SK-MEL-5 (cell line): ENCODE results near the gene TPSAB1. TPM values are rescaled to one million over a fixed set of nuclear protein-coding genes. Genes with fewer than 3 reads are reported as not detected.

ENCODE experiments used
- DNase-seq: peaks from one replicate; pipeline ENCODE4 v3.0.0-alpha.2; 2016; ENCODE audit warnings: low read depth, low spot score
- in situ Hi-C: cut with HindIII; loops from 2 replicates; pipeline ENCODE4 v1.10.0; 2016; ENCODE audit warnings: low sequenced_read_pairs, high pct_unique_total_duplicates, low pct_unique_long_range_greater_than_20kb
- total RNA-seq: library from RNA; depleted of rRNA; stranded (reverse); fragments of >200 nt; shearing (Covaris generic); gene quantifications from 2 replicates; pipeline ENCODE4 v1.2.3, GENCODE V29; 2014

Gene TPSAB1
- total RNA-seq, 1 experiment from 2014 or later, result not detected

DNA sequence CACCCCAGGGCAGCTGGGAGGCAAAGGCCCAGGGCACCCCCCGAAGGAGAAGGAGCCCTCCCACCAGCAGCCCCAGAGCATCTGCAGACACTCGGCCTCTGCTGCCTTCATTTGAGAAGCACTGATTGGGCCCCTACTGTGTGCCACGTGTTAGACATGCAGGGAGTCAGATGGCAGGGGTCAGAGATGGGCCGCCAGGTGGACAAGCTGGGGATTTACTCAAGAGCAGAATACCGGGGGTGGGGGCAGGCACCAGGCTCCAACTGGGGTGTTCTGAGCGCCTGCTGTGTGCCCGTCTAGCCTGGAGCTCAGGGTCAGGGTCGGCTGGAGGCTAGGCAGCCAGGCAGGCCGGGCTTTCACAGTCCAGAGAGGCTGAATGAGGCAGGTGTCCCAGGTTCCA is 34.2 kb upstream of the TPSAB1 start:
- in situ Hi-C loops, result no loop called here
- DNase-seq, result no peak

- in situ Hi-C loops, result no loop called here
- DNase-seq, result no peak
These were observed 33.7 kb upstream of the TPSAB1 start for GRCh38 chr16:1206786-1207185.

- no peak for DNase-seq
- in situ Hi-C loops, result no loop called here
These were observed 32.2 kb upstream of the TPSAB1 start for GRCh38 chr16:1208239-1208830.

DNA sequence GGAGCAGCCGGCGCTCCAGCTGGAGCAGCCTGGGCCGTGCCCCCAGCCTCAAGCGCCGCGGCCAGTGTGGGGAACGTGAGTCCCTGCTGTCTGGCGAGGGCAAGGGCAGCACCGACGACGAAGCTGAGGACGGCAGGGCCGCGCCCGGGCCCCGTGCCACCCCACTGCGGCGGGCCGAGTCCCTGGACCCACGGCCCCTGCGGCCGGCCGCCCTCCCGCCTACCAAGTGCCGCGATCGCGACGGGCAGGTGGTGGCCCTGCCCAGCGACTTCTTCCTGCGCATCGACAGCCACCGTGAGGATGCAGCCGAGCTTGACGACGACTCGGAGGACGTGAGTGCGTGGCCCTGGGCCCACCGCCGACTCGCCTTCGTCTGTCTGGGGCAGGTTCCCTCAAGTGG is 31.4 kb upstream of the TPSAB1 start:
- in situ Hi-C loops, result no loop called here
- DNase-seq, result no peak

GRCh38 chr16:1210461-1210860 is 30.0 kb upstream of the TPSAB1 start:
- in situ Hi-C loops, result no loop called here
- no peak for DNase-seq

- in situ Hi-C loops, result no loop called here
- no peak for DNase-seq
These were observed 28.8 kb upstream of the TPSAB1 start for GRCh38 chr16:1211451-1212268.

GRCh38 chr16:1212616-1213194 is 27.8 kb upstream of the TPSAB1 start:
- in situ Hi-C loops, result no loop called here
- no peak for DNase-seq

GRCh38 chr16:1213231-1213630 is 27.3 kb upstream of the TPSAB1 start:
- DNase-seq, result no peak
- in situ Hi-C loops, result no loop called here

DNA sequence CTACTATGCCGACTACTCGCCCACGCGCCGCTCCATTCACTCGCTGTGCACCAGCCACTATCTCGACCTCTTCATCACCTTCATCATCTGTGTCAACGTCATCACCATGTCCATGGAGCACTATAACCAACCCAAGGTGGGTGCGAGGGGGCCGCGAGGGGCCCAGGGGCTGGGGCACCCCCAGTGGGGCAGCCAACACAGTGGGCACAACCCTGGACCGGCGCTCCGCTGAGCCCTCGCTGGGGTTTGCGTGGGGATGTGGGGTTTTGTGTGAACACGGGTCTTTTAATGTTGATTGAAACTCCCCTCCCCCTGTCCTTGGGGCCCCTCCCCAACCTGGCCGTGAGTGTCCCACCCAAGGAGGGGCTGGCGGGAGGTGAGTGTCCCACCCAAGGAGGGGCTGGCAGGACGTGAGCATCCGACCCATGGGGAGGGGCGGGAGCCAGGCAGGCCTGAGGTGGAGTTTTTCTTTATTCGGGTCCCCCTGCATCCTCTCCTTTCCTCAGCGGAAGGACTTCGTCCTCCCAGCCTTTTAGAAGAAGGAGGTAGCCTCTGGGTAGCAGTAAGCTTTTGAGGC is 26.6 kb upstream of the TPSAB1 start:
- DNase-seq, result no peak
- in situ Hi-C loops, result no loop called here

- no peak for DNase-seq
- in situ Hi-C loops, result no loop called here
These were observed 25.8 kb upstream of the TPSAB1 start for GRCh38 chr16:1214719-1215118.

DNA sequence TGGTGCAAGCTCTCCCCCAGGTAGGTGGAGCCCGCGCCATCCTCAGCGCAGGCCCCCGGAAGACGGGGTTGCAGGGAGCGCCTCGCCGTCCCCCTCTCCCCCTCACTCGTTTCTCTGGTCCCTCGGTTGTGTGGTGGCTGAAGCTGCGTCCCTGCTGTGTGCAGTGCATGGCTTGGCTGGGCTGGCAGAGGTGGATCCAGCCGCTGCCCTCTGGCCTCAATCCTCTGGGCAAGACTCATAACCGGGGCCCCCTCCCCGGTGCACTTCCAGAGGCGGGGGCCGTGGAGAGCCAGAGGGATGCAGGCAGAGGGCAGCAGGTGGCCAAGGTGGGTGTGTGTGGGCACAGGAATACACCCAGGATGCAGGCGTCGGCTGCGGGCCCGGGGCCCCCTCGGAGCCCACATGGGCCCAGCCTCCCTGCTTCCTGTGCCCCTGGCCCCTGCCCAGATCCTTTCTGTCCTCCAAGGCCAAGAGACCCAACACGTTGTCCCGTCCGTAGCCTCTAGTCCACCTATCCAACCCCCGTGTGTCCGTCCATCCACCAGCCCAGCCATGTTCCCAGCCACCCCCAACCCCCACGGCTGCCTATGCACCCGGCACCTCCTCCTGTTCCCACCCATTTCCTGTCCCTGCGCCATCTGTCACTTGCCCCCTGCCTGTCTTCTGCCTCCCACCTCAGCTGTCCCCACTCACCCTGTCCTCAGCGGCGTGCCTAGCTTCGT is 24.8 kb upstream of the TPSAB1 start:
- no peak for DNase-seq
- in situ Hi-C loops, result no loop called here

GRCh38 chr16:1216296-1216619 is 24.2 kb upstream of the TPSAB1 start:
- in situ Hi-C loops, result no loop called here
- no peak for DNase-seq

GRCh38 chr16:1216681-1217400 is 23.7 kb upstream of the TPSAB1 start:
- no peak for DNase-seq
- in situ Hi-C loops, result no loop called here

DNA sequence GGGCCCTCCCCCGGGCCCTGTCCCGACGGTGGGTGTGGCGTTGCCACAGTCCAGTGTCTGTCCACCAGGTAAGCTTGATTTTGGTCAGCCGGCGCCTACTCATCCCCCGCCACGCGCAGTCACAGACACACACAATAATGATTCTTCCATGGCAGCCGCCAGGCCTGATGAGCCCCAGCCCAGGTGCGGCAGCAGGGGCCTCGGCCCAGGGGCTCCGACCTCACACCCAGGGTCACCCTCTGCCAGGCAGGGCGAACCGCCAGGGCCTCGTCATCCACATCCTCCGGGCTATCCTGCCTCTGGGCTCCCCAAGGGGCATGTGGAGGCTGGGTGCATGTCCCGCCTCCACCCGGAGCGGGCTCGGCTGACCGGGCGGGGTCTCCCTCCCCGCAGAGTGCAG is 23.0 kb upstream of the TPSAB1 start:
- in situ Hi-C loops, result no loop called here
- no peak for DNase-seq

DNA sequence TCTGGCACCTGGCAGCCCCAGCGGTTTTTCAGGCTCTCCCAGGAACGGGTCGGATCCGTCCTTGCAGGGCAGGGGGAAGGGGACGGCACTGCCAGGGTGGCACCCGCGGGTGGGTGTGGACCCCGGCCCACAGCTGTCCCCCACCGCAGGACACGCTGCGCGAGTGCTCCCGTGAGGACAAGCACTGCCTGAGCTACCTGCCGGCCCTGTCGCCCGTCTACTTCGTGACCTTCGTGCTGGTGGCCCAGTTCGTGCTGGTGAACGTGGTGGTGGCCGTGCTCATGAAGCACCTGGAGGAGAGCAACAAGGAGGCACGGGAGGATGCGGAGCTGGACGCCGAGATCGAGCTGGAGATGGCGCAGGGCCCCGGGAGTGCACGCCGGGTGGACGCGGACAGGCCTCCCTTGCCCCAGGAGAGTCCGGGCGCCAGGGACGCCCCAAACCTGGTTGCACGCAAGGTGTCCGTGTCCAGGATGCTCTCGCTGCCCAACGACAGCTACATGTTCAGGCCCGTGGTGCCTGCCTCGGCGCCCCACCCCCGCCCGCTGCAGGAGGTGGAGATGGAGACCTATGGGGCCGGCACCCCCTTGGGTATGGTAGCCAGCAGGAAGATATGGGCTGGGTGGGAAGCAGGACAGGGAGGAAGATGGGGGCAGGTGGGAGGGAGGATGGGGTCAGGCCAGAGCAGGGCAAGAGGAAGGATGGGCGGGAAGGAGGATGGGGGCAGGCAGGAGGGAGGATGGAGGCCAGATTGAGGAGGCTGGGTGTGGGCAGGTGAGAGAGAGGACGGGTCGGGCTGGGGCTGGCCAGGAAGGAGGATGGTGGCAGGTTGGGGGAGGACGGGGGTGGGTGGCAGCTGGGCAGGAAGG is 22.2 kb upstream of the TPSAB1 start:
- no peak for DNase-seq
- in situ Hi-C loops, result no loop called here

GRCh38 chr16:1218930-1219611 is 21.4 kb upstream of the TPSAB1 start:
- in situ Hi-C loops, result no loop called here

More at GRCh38 chr16:1218930-1219611, 21.4 kb upstream of the TPSAB1 start:
- no peak for DNase-seq
